Measurements from ENCODE around the gene SCTR.

DNA sequence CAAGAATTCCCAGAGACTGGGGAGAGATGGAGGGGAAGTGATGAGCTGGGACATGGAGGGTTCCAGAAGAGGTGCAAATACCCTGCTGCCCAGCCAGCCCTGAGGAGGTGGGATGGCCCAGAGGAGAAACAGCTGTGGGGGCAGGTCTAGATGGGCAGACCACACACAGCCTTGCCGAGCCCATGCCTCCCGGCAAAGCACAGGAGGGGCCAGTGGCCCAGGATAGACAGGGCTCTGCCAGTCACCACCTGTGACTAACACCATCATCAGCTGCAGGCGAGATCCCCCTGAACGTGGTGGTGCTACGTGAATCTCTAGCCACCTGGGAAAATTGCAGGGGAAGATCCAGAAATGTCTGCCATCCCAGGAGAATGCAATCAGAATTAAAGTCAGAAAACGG lies 39.4 kb downstream of the SCTR start:
- TF ChIP-seq, protein P1, sequence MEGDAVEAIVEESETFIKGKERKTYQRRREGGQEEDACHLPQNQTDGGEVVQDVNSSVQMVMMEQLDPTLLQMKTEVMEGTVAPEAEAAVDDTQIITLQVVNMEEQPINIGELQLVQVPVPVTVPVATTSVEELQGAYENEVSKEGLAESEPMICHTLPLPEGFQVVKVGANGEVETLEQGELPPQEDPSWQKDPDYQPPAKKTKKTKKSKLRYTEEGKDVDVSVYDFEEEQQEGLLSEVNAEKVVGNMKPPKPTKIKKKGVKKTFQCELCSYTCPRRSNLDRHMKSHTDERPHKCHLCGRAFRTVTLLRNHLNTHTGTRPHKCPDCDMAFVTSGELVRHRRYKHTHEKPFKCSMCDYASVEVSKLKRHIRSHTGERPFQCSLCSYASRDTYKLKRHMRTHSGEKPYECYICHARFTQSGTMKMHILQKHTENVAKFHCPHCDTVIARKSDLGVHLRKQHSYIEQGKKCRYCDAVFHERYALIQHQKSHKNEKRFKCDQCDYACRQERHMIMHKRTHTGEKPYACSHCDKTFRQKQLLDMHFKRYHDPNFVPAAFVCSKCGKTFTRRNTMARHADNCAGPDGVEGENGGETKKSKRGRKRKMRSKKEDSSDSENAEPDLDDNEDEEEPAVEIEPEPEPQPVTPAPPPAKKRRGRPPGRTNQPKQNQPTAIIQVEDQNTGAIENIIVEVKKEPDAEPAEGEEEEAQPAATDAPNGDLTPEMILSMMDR (IDR thresholded peaks at IDR 0.05; ENCODE audit: low read length), result no peak
- TF ChIP-seq EZH2 (optimal IDR thresholded peaks at IDR 0.05; ENCODE audit: low read depth, low read length), result no peak
